Ishikawa (cell line): Measurements from ENCODE around the gene RNLS.

Experiments
- CEBPB ChIP-seq: IDR thresholded peaks from 2 replicates; pipeline ENCODE4 v1.6.1; 2012
- CREB1 ChIP-seq: IDR thresholded peaks from 2 replicates; pipeline ENCODE4 v1.6.1; 2012; ENCODE audit warnings: low read depth
- EGR1 ChIP-seq: IDR thresholded peaks from 2 replicates; pipeline ENCODE4 v1.6.1; 2012
- EP300 ChIP-seq: IDR thresholded peaks from 2 replicates; pipeline ENCODE4 v1.6.1; 2012; ENCODE audit warnings: borderline replicate concordance
- FOXM1 ChIP-seq: IDR thresholded peaks from 2 replicates; pipeline ENCODE4 v1.6.1; 2012; ENCODE audit warnings: low read depth, borderline replicate concordance
- NFIC ChIP-seq: IDR thresholded peaks from 2 replicates; pipeline ENCODE4 v1.6.1; 2012
- RAD21 ChIP-seq: IDR thresholded peaks from 2 replicates; pipeline ENCODE4 v1.6.1; 2012; ENCODE audit warnings: low read depth
- TAF1 ChIP-seq: IDR thresholded peaks from 2 replicates; pipeline ENCODE4 v1.6.1; 2012; ENCODE audit warnings: low read depth, mild to moderate bottlenecking
- TCF12 ChIP-seq: IDR thresholded peaks from 2 replicates; pipeline ENCODE4 v1.6.1; 2012; ENCODE audit warnings: low read depth
- TEAD4 ChIP-seq: IDR thresholded peaks from 2 replicates; pipeline ENCODE4 v1.6.1; 2012
- YY1 ChIP-seq: IDR thresholded peaks from 2 replicates; pipeline ENCODE4 v1.6.1; 2012; ENCODE audit warnings: low read depth
- ZBTB7A ChIP-seq: IDR thresholded peaks from 2 replicates; pipeline ENCODE4 v1.6.1; 2012; ENCODE audit warnings: low read depth
- TF ChIP-seq, protein P1 (sequence below): IDR thresholded peaks from 2 replicates; pipeline ENCODE4 v1.6.1; 2012
- TF ChIP-seq, protein P2 (sequence below): IDR thresholded peaks from 2 replicates; pipeline ENCODE4 v1.6.1; 2012; ENCODE audit warnings: low read depth, mild to moderate bottlenecking
- TF ChIP-seq, protein P3 (sequence below): IDR thresholded peaks from 2 replicates; pipeline ENCODE4 v1.6.1; 2012

RNLS gene

DNA sequence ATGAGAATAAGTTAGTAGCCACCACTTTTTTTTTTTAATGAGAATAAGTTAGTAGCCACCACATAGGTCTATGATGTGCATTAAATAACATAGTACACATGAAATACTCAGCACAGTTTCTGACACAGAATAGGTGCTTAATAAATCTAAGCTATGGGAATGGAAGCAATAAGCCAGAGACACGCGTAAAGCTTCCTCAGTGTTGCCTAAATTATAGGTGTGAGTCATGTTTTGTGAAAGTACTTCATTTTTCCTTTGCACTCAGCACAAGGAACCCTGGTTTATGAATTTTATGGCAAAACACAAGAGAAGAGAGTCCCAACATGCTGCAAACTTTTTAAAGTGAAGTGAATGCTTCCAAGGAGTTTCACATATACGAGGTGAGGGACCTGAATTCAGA lies 267.4 kb downstream of the RNLS start:
- TF ChIP-seq CEBPB (no peak), YY1 (no peak), TEAD4 (no peak), EP300 (no peak), FOXM1 (no peak), CREB1 (no peak), ZBTB7A (no peak), EGR1 (no peak), RAD21 (no peak), NFIC (no peak)
- TF ChIP-seq, protein P1, sequence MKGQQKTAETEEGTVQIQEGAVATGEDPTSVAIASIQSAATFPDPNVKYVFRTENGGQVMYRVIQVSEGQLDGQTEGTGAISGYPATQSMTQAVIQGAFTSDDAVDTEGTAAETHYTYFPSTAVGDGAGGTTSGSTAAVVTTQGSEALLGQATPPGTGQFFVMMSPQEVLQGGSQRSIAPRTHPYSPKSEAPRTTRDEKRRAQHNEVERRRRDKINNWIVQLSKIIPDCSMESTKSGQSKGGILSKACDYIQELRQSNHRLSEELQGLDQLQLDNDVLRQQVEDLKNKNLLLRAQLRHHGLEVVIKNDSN = no peak
- TF ChIP-seq, protein P2, sequence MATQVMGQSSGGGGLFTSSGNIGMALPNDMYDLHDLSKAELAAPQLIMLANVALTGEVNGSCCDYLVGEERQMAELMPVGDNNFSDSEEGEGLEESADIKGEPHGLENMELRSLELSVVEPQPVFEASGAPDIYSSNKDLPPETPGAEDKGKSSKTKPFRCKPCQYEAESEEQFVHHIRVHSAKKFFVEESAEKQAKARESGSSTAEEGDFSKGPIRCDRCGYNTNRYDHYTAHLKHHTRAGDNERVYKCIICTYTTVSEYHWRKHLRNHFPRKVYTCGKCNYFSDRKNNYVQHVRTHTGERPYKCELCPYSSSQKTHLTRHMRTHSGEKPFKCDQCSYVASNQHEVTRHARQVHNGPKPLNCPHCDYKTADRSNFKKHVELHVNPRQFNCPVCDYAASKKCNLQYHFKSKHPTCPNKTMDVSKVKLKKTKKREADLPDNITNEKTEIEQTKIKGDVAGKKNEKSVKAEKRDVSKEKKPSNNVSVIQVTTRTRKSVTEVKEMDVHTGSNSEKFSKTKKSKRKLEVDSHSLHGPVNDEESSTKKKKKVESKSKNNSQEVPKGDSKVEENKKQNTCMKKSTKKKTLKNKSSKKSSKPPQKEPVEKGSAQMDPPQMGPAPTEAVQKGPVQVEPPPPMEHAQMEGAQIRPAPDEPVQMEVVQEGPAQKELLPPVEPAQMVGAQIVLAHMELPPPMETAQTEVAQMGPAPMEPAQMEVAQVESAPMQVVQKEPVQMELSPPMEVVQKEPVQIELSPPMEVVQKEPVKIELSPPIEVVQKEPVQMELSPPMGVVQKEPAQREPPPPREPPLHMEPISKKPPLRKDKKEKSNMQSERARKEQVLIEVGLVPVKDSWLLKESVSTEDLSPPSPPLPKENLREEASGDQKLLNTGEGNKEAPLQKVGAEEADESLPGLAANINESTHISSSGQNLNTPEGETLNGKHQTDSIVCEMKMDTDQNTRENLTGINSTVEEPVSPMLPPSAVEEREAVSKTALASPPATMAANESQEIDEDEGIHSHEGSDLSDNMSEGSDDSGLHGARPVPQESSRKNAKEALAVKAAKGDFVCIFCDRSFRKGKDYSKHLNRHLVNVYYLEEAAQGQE = no peak
- TF ChIP-seq, protein P3, sequence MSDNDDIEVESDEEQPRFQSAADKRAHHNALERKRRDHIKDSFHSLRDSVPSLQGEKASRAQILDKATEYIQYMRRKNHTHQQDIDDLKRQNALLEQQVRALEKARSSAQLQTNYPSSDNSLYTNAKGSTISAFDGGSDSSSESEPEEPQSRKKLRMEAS = no peak

DNA sequence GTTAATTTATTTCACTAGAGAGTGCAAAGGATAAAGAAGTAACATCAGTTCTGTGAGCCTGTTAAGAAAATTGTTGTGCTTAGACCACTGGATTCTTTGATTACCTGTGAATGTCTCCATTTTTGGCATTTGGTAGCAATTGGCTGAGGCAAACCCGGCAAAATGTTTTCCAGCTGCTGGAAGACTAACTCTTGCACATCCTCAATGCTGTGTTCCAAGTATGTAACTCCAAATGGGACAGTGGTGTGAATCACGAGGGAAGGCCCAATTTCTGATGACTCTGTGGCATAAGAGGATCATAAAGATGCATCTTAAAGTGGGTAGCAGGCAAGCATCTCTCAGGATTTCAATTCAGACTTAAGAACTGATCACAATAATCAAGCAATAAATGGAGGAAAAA lies 268.8 kb downstream of the RNLS start:
- TF ChIP-seq TCF12 = no peak
- TF ChIP-seq, protein P3 = no peak
- TF ChIP-seq RAD21 = no peak
- no peak for TF ChIP-seq ZBTB7A
- TF ChIP-seq, protein P2 = no peak
- TF ChIP-seq, protein P1 = no peak
- TF ChIP-seq FOXM1 = no peak
- TF ChIP-seq TAF1 = no peak
- no peak for TF ChIP-seq YY1
- no peak for TF ChIP-seq TEAD4
- no peak for TF ChIP-seq EP300
- TF ChIP-seq EGR1 = no peak
- no peak for TF ChIP-seq NFIC
- TF ChIP-seq CEBPB = no peak
- no peak for TF ChIP-seq CREB1

DNA sequence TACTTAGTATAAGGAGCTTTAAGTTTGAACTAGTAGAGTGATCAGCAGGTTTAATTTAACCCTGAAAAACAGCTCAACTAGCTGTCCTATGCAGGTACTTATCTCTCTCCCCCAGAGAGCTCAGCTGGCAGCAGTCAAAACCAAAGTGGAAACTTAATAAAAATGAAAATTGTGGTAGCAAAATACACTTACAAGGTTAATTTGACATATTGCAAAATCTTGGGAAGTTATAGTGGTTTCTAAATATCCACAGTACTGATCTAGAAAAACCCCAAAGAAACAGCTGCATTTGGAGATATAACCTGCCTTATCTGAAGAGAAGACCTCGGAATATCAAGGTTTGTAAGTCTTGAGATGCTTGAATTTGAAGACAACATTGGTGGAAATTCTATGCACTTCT lies 269.2 kb downstream of the RNLS start:
- no peak for TF ChIP-seq YY1
- TF ChIP-seq, protein P1 = no peak
- TF ChIP-seq CREB1 = no peak
- TF ChIP-seq CEBPB = no peak
- TF ChIP-seq TAF1 = no peak
- no peak for TF ChIP-seq FOXM1
- no peak for TF ChIP-seq RAD21
- TF ChIP-seq TCF12 = no peak
- TF ChIP-seq TEAD4 = no peak

DNA sequence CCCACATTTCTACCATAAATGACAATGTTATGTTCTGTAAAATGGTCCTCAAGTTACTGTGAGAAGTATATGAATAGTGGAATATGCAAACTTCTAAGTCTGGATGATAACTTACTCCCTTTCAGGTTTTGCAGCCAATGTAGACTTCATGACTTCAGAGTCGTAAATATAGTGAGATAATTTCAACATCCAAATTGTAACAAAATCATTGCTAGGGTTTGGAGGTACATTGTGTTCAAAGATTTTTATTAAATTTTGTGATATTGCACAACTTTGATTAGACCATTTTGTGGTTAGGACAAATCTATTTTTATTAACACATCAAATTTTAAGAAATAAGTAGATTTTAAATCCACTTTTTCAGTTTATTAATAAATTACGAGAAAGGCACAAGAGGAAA lies 270.3 kb downstream of the RNLS start:
- TF ChIP-seq CREB1 (no peak), EP300 (no peak), NFIC (no peak), FOXM1 (no peak), RAD21 (no peak), ZBTB7A (no peak), TCF12 (no peak), YY1 (no peak), CEBPB (no peak), TEAD4 (no peak), TAF1 (no peak), EGR1 (no peak)
- TF ChIP-seq, protein P2 = no peak
- TF ChIP-seq, protein P3 = no peak
- TF ChIP-seq, protein P1 = no peak
